LoVo (cell line): ENCODE data around the gene PLPP3.
"Not testable (repeated sequence)": the region's sequence is repeated elsewhere in the genome, so short reads cannot be mapped to it uniquely, and the experiment has no call there.

ENCODE experiments used
- DNase-seq: peaks from one replicate; pipeline ENCODE4 v3.0.0-alpha.2; 2016; ENCODE audit warnings: low spot score

PLPP3 gene

GRCh38 chr1:56578963-56579875, at the start of gene PLPP3:
PLPP3 (minus strand) TSS chr1:56579563; CDS start chr1:56579016, 547 bp downstream.
- peak; percentile 86 for DNase-seq

GRCh38 chr1:56627636-56628039, 48.3 kb upstream of the PLPP3 start:
- DNase-seq, result no peak

- no peak for DNase-seq
Measured at GRCh38 chr1:56627019-56627635, 47.8 kb upstream of the PLPP3 start.

- no peak for DNase-seq
Measured at GRCh38 chr1:56626546-56626945, 47.2 kb upstream of the PLPP3 start.

GRCh38 chr1:56625819-56626440, 46.6 kb upstream of the PLPP3 start:
- DNase-seq, result no peak

- DNase-seq, result no peak
Measured at GRCh38 chr1:56617141-56617540, 37.8 kb upstream of the PLPP3 start.

GRCh38 chr1:56610770-56611169, 31.4 kb upstream of the PLPP3 start:
- not testable (repeated sequence) for DNase-seq

GRCh38 chr1:56610097-56610496, 30.7 kb upstream of the PLPP3 start:
- not testable (repeated sequence) for DNase-seq

- not testable (repeated sequence) for DNase-seq
Measured at GRCh38 chr1:56595397-56596191, 16.2 kb upstream of the PLPP3 start.

- DNase-seq, result no peak
Measured at GRCh38 chr1:56591909-56592308, 12.5 kb upstream of the PLPP3 start.

- no peak for DNase-seq
Measured at GRCh38 chr1:56590520-56591011, 11.2 kb upstream of the PLPP3 start.

- no peak for DNase-seq
Measured at GRCh38 chr1:56589369-56589768, 10.0 kb upstream of the PLPP3 start.

- no peak for DNase-seq
Measured at GRCh38 chr1:56586502-56586901, 7.1 kb upstream of the PLPP3 start.

GRCh38 chr1:56585985-56586384, 6.6 kb upstream of the PLPP3 start:
- DNase-seq, result no peak

- peak; percentile 63 for DNase-seq
Measured at GRCh38 chr1:56584910-56585528, 5.7 kb upstream of the PLPP3 start.

GRCh38 chr1:56583957-56584468, 4.7 kb upstream of the PLPP3 start:
- no peak for DNase-seq

- no peak for DNase-seq
Measured at GRCh38 chr1:56580771-56581170, 1.4 kb upstream of the PLPP3 start.

- peak; percentile 50 for DNase-seq
Measured at GRCh38 chr1:56578138-56578962, 1.0 kb downstream of the PLPP3 start.

GRCh38 chr1:56577406-56578137, 1.8 kb downstream of the PLPP3 start:
- no peak for DNase-seq
